Natural killer cell (primary cell): ENCODE measurements around the gene SIPA1. TPM values are rescaled to one million over a fixed set of nuclear protein-coding genes. Genes with fewer than 3 reads are reported as not detected.

Source experiments
- ATAC-seq, 3 donors: fragments of 150-1000 bp in 2 of 3; fragments of 200-7000 bp in 1 of 3; cut with Tn5 transposase; 1 replicate in 1 of 3; 2 replicates in 2 of 3; pipeline ENCODE4 v1.10.0; 2021; ENCODE audit warnings: mild to moderate bottlenecking in 2 of 3, moderate library complexity in 2 of 3
- DNase-seq, 2 donors: peaks; one replicate each; pipeline versions ENCODE4 v3.0.0 to v3.0.0-alpha.2; 2013 to 2021; ENCODE audit warnings: mixed read lengths in 1 of 2
- H3K27ac ChIP-seq: one replicate; pipeline ENCODE4 v1.5.1; 2013; ENCODE audit warnings: mild to moderate bottlenecking, low read length
- H3K27me3 ChIP-seq: one replicate; pipeline ENCODE4 v1.6.1; 2013; ENCODE audit warnings: low read length; ENCODE audit not compliant: control insufficient read depth, insufficient read depth
- H3K36me3 ChIP-seq: one replicate; pipeline ENCODE4 v1.6.1; 2013; ENCODE audit warnings: low read length; ENCODE audit not compliant: control insufficient read depth, insufficient read depth
- H3K4me1 ChIP-seq: one replicate; pipeline ENCODE4 v1.6.1; 2013; ENCODE audit warnings: low read length; ENCODE audit not compliant: control insufficient read depth, insufficient read depth
- H3K4me3 ChIP-seq: one replicate; pipeline ENCODE4 v1.5.1; 2013; ENCODE audit warnings: low read length
- H3K9me3 ChIP-seq: one replicate; pipeline ENCODE4 v1.6.1; 2013; ENCODE audit warnings: low read length; ENCODE audit not compliant: control insufficient read depth, insufficient read depth
- H3K27ac Mint-ChIP-seq, 2 donors: one replicate each; pipeline ENCODE4 v1.8.0; 2022; ENCODE audit warnings: mild to moderate bottlenecking in 2 of 2, mixed read lengths in 2 of 2, moderate library complexity in 1 of 2
- H3K27me3 Mint-ChIP-seq, 2 donors: one replicate each; pipeline ENCODE4 v1.8.0; 2022; ENCODE audit warnings: low read depth in 2 of 2, mixed read lengths in 2 of 2
- H3K36me3 Mint-ChIP-seq: one replicate; pipeline ENCODE4 v1.8.0; 2022; ENCODE audit warnings: mixed read lengths
- H3K4me1 Mint-ChIP-seq, 2 donors: one replicate each; pipeline ENCODE4 v1.8.0; 2022; ENCODE audit warnings: mixed read lengths in 2 of 2
- H3K4me3 Mint-ChIP-seq: one replicate; pipeline ENCODE4 v1.8.0; 2022; ENCODE audit warnings: mild to moderate bottlenecking, moderate library complexity, mixed read lengths
- H3K9me3 Mint-ChIP-seq, 2 donors: one replicate each; pipeline ENCODE4 v1.8.0; 2022; ENCODE audit warnings: mixed read lengths in 2 of 2
- CTCF ChIP-seq: fragments of 200-600 bp; IDR thresholded peaks from one replicate; pipeline ENCODE4 v1.8.0; 2022; ENCODE audit warnings: antibody characterized with exemption
- WGBS: methylation state at CpG from one replicate; pipeline ENCODE4 v1.1.7; 2013; ENCODE audit warnings: missing lambda C conversion rate; ENCODE audit not compliant: insufficient coverage; 5-methylcytosine and 5-hydroxymethylcytosine counted together
- intact Hi-C: fragments of 100-400 bp; cut with micrococcal nuclease; formaldehyde crosslinking; loops from one replicate; pipeline ENCODE4 v1.14.2; 2022
- total RNA-seq, 4 donors: library from RNA; stranded (reverse); fragments of 120-200 nt in 1 of 4; gene quantifications; one replicate each; pipeline versions ENCODE4 v1.2.3 to v1.2.4, GENCODE V29; 2013 to 2022

SIPA1 gene
- total RNA-seq, 3 donors from 2014 or later (not counting 1 experiment from before 2014, with no cell fraction given) = 520 to 776 (median 743) TPM

- Mint-ChIP-seq H3K4me3 (no peak overlapping the region), H3K9me3 (no peaks in the 10 kb centered on the region), H3K27ac (no peak overlapping the region), H3K4me1 (peaks cover 7 to 27% of the 10 kb centered on the region in 2 donors), H3K27me3 (no peaks in the 10 kb centered on the region), H3K36me3 (no peaks in the 10 kb centered on the region)
- intact Hi-C loops = no loop called here
- Histone ChIP-seq H3K9me3 (no peaks in the 10 kb centered on the region), H3K4me3 (no peak overlapping the region), H3K4me1 (peaks cover 10% of the 10 kb centered on the region), H3K27me3 (no peaks in the 10 kb centered on the region), H3K36me3 (peaks cover 87% of the 10 kb centered on the region), H3K27ac (no peak overlapping the region)
- ATAC-seq (no peak), DNase-seq (no peak)
- TF ChIP-seq CTCF = no peak
- 96% methylated on average over 14 of the region's 14 CpGs for WGBS
Observed at GRCh38 chr11:65623177-65623576, 14.7 kb upstream of the SIPA1 start.

GRCh38 chr11:65623852-65624616 lies 13.9 kb upstream of the SIPA1 start:
- no peak overlapping the region for H3K27ac ChIP-seq
- no peaks in the 10 kb centered on the region for H3K27me3 ChIP-seq
- no peak for TF ChIP-seq CTCF
- WGBS = 97% methylated on average over 23 of the region's 25 CpGs
- no peaks in the 10 kb centered on the region for H3K9me3 ChIP-seq
- Mint-ChIP-seq H3K4me3 (no peak overlapping the region), H3K27ac (peak overlapping the region in 1 of 2 donors; percentile 43), H3K27me3 (no peaks in the 10 kb centered on the region), H3K4me1 (peaks cover 7 to 20% of the 10 kb centered on the region in 2 donors), H3K36me3 (no peaks in the 10 kb centered on the region), H3K9me3 (no peaks in the 10 kb centered on the region)
- no peak for DNase-seq
- H3K4me1 ChIP-seq = peaks cover 10% of the 10 kb centered on the region
- intact Hi-C loops = no loop called here
- peaks cover 85% of the 10 kb centered on the region for H3K36me3 ChIP-seq
- H3K4me3 ChIP-seq = no peak overlapping the region
- ATAC-seq = no peak

GRCh38 chr11:65624931-65625627 lies 12.8 kb upstream of the SIPA1 start:
- Histone ChIP-seq H3K4me3 (no peak overlapping the region), H3K36me3 (peaks cover 88% of the 10 kb centered on the region), H3K27ac (no peak overlapping the region), H3K9me3 (no peaks in the 10 kb centered on the region), H3K4me1 (peaks cover 10% of the 10 kb centered on the region), H3K27me3 (no peaks in the 10 kb centered on the region)
- peak overlapping the region in 1 of 2 donors; percentile 43 for H3K27ac Mint-ChIP-seq
- no peaks in the 10 kb centered on the region for H3K9me3 Mint-ChIP-seq
- WGBS = 75% methylated on average over 29 of the region's 30 CpGs
- TF ChIP-seq CTCF = no peak
- H3K36me3 Mint-ChIP-seq = no peaks in the 10 kb centered on the region
- ATAC-seq (peak in 2 of 3 donors; percentile 16 to 29), DNase-seq (no peak)
- H3K27me3 Mint-ChIP-seq = no peaks in the 10 kb centered on the region
- H3K4me1 Mint-ChIP-seq = peaks cover 7 to 20% of the 10 kb centered on the region in 2 donors
- intact Hi-C loops = loop anchor here (5.0 kb wide), 2 partner anchors 37 to 192 kb away; partner anchors contain the start of gene RELA
- no peak overlapping the region for H3K4me3 Mint-ChIP-seq
